ENCODE results near the gene MSLN.

MSLN gene

DNA sequence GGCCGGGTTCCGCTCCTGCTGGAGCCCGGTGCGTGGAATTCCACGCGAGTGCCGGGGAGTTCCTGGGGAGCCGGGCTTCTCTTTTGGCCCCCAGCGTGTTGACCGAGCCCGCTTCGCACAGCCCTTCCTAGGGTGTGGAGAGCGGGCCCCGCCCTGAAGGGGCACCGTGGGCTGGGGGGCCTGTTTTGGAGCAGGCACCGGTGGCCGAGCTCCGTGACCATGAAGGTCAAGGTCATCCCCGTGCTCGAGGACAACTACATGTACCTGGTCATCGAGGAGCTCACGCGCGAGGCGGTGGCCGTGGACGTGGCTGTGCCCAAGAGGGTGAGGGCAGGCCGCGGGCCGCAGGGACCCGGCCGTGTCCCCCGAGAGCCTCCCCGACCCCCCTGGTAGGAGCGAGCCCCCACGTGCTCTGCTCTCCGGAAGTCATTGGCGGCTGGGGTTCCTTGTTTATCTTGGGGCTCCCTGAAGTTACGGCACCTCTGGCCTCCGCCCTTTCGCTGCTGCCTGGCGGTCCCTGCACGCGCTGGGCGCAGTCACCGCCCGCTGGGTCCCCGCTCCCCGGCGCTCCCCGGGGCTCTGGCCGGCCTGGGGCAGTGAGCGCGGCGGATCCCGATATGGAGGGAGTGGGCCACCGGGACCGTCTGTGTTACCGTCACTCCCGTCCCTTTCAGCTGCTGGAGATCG lies 33.1 kb upstream of the MSLN start:
- TF ChIP-seq, protein P1, sequence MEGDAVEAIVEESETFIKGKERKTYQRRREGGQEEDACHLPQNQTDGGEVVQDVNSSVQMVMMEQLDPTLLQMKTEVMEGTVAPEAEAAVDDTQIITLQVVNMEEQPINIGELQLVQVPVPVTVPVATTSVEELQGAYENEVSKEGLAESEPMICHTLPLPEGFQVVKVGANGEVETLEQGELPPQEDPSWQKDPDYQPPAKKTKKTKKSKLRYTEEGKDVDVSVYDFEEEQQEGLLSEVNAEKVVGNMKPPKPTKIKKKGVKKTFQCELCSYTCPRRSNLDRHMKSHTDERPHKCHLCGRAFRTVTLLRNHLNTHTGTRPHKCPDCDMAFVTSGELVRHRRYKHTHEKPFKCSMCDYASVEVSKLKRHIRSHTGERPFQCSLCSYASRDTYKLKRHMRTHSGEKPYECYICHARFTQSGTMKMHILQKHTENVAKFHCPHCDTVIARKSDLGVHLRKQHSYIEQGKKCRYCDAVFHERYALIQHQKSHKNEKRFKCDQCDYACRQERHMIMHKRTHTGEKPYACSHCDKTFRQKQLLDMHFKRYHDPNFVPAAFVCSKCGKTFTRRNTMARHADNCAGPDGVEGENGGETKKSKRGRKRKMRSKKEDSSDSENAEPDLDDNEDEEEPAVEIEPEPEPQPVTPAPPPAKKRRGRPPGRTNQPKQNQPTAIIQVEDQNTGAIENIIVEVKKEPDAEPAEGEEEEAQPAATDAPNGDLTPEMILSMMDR (IDR thresholded peaks at IDR 0.05) = no peak
- H3K27ac ChIP-seq = no peak overlapping the region
- H3K4me3 ChIP-seq = peak overlapping the region; percentile 39 to 44
- DNase-seq = no peak
- intact Hi-C loops (cut with DNase I; ENCODE audit: low total_unique reads) = no loop called here
- peaks cover 0 to 32% (median 5%) of the 10 kb centered on the region in 3 donors for H3K36me3 ChIP-seq
- no peaks in the 10 kb centered on the region for H3K9me3 ChIP-seq
- H3K27me3 ChIP-seq = peaks cover 0 to 45% of the 10 kb centered on the region in 2 donors
- peaks cover 0 to 32% (median 29%) of the 10 kb centered on the region in 4 donors for H3K4me1 ChIP-seq

DNA sequence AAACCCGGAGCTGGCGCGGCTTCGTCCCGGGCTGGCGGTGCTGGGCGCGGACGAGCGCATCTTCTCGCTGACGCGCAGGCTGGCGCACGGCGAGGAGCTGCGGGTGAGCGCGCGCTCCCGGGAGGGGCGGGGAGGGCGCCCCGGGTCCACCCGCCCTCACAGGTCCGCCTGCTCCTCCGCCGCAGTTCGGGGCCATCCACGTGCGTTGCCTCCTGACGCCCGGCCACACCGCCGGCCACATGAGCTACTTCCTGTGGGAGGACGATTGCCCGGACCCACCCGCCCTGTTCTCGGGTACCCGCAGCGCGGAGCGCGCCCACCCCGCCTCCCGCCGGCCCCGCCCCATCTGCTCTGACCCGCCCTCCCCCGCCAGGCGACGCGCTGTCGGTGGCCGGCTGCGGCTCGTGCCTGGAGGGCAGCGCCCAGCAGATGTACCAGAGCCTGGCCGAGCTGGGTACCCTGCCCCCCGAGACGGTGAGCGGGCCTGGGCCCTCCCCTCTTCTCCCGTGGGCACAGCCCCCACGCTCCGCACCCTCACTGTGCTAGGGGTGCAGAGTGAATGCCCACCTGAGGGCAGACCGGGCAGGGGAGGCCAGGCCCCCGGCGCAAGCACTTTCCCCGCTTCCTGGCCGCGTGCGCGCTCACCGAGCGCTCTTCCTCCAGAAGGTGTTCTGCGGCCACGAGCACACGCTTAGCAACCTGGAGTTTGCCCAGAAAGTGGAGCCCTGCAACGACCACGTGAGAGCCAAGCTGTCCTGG lies 32.2 kb upstream of the MSLN start:
- Histone ChIP-seq H3K27me3 (peaks cover 0 to 45% of the 10 kb centered on the region in 2 donors), H3K9me3 (no peaks in the 10 kb centered on the region), H3K4me1 (peaks cover 0 to 31% (median 29%) of the 10 kb centered on the region in 4 donors), H3K4me3 (peak overlapping the region; percentile 39 to 44), H3K27ac (no peak overlapping the region), H3K36me3 (peaks cover 6 to 41% (median 13%) of the 10 kb centered on the region in 3 donors)
- DNase-seq = peak in 1 of 2 donors; percentile 49
- intact Hi-C loops (cut with DNase I; ENCODE audit: low total_unique reads) = no loop called here
- TF ChIP-seq, protein P1 (IDR thresholded peaks at IDR 0.05) = no peak

DNA sequence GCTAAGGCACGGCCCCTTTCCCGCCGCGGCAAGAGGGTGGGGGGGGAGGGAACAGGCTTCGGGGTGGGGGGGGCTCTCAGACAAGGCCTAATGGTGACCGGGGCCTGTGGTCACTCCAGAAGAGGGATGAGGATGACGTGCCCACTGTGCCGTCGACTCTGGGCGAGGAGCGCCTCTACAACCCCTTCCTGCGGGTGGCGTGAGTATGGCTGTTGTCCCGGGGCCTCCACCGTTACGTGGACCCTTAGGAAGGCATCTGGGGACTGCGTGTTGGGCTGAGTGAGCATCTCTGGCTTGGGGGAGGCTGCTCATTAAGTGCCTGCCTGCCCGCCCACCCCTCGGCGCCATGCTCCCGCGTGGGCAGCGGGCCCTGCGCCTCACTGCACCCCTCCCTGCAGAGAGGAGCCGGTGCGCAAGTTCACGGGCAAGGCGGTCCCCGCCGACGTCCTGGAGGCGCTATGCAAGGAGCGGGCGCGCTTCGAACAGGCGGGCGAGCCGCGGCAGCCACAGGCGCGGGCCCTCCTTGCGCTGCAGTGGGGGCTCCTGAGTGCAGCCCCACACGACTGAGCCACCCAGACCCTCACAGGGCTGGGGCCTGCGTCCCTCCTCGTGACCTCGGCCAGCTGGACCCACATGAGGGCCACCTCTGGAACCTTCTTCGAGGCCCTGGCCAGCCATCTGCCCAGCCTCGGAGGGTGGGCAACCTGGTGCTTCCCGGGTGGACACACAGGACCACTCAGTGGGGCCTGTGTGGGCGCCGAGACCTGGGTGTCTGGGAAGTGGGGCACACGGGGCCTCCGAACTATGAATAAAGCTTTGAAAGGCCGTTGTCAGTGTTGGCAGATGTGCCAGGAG lies 31.4 kb upstream of the MSLN start:
- Histone ChIP-seq H3K27me3 (peaks cover 0 to 45% of the 10 kb centered on the region in 2 donors), H3K36me3 (peaks cover 14 to 49% (median 21%) of the 10 kb centered on the region in 3 donors), H3K4me3 (peak overlapping the region in 1 of 2 donors; percentile 44), H3K9me3 (no peaks in the 10 kb centered on the region), H3K4me1 (peaks cover 0 to 31% (median 29%) of the 10 kb centered on the region in 4 donors), H3K27ac (no peak overlapping the region)
- intact Hi-C loops (cut with DNase I; ENCODE audit: low total_unique reads) = no loop called here
- no peak for DNase-seq
- TF ChIP-seq, protein P1 (IDR thresholded peaks at IDR 0.05) = no peak

DNA sequence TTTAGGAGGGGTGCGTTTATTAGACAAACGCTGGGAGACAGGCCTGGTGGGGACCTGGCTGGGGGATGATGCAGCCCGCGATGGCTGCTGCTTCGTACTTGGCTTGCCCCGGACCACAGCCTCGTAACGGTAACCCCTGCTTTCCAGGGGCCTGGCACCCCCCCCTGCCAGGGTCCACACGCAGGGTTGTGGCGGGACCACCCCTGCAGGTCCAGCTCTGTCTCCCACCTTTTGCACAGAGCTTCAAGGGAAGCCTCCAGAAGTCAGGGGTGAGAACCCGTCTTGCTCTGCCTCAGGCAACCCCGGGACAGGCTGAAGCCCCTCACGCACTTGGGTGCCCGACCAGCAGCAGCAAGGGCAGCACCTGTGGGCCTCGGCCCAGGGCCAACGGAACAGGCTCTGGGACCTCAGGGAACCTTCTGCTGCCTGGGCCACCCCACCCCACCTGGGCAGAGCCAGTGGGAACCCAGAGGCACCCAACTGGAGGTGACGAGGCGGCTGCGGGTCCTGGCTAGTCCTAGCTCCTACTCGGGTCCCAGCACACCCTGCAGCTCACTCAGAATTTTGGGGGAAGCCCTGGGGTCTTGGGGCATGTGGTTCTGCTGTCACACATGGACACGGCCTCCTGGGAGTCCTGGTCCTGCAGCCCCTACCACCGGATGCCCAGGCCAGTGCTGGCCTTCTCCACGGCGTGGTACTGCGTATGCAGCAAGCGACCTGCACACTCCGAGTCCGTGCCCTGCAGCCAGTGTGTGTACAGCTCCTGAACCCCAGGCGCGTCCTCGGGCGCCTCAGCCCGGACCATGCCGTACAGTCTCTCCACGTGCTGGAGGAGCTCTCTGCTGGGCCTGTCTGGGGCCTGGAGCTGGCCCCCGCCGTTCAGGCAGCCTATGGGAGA lies 30.5 kb upstream of the MSLN start:
- H3K4me3 ChIP-seq = no peak overlapping the region
- no peaks in the 10 kb centered on the region for H3K9me3 ChIP-seq
- H3K27ac ChIP-seq = no peak overlapping the region
- no peak for DNase-seq
- intact Hi-C loops (cut with DNase I; ENCODE audit: low total_unique reads) = loop anchor here (10.0 kb wide), 1 partner anchor 1495 kb away; the partner anchor contains the start of gene E4F1
- H3K4me1 ChIP-seq = peaks cover 0 to 31% (median 29%) of the 10 kb centered on the region in 4 donors
- peaks cover 14 to 58% (median 30%) of the 10 kb centered on the region in 3 donors for H3K36me3 ChIP-seq
- peaks cover 0 to 44% of the 10 kb centered on the region in 2 donors for H3K27me3 ChIP-seq
- TF ChIP-seq, protein P1 (IDR thresholded peaks at IDR 0.05) = no peak

Measured in tibial artery (tissue), 4 donors.